Panc1 (cell line): ENCODE data around the gene TRIM33. TPM values are rescaled to one million over a fixed set of nuclear protein-coding genes. Genes with fewer than 3 reads are reported as not detected.

ENCODE experiments used
- ATAC-seq: fragments of 200-7000 bp; cut with Tn5 transposase; 2 replicates; pipeline ENCODE4 v1.9.1; 2020; ENCODE audit warnings: mild to moderate bottlenecking, moderate library complexity
- BruUV-seq: library from RNA; stranded (reverse); fragments of 400-500 nt; replicated peaks from 2 replicates; lab custom pipeline; 2021; lab: Mats Ljungman, UMichigan
- CTCF ChIA-PET: fragments of 300-600 bp; sonication (Branson Sonifier 250); formaldehyde crosslinking; loops from one replicate; lab custom pipeline; 2022; ENCODE audit warnings: antibody characterized with exemption; lab: Charles Lee
- POLR2A ChIA-PET: fragments of 300-600 bp; sonication (Branson Sonifier 250); formaldehyde crosslinking; loops from one replicate; lab custom pipeline; 2022; ENCODE audit warnings: antibody characterized with exemption; lab: Charles Lee
- DNase-seq: peaks from one replicate; pipeline ENCODE4 v3.0.0-alpha.2; 2010; ENCODE audit warnings: low read depth, low spot score
- H3K27ac ChIP-seq: 2 replicates; pipeline ENCODE4 v1.5.1; 2011; ENCODE audit warnings: mild to moderate bottlenecking, low read length, inconsistent platforms
- H3K27me3 ChIP-seq: fragments of 200-500 bp; sonication (Bioruptor generic); 2 replicates; pipeline ENCODE4 v1.6.0; 2014; ENCODE audit warnings: low read length, inconsistent platforms; ENCODE audit not compliant: control insufficient read depth, insufficient read depth
- H3K36me3 ChIP-seq: fragments of 200-500 bp; sonication (Bioruptor generic); 2 replicates; pipeline ENCODE4 v1.5.1; 2014; ENCODE audit warnings: inconsistent platforms, mild to moderate bottlenecking, low read length, moderate library complexity; ENCODE audit not compliant: control insufficient read depth, insufficient read depth
- H3K4me1 ChIP-seq: 2 replicates; pipeline ENCODE4 v1.5.1; 2011; ENCODE audit warnings: inconsistent platforms, mild to moderate bottlenecking, low read length, moderate library complexity; ENCODE audit not compliant: control insufficient read depth, insufficient read depth
- H3K4me3 ChIP-seq, 2 experiments: 2 replicates each; pipeline ENCODE4 v1.5.1; 2011 to 2012; ENCODE audit warnings: low read depth in 2 of 2, low read length in 2 of 2, mild to moderate bottlenecking in 2 of 2, inconsistent platforms in 1 of 2, moderate library complexity in 1 of 2
- H3K9me3 ChIP-seq: fragments of 200-500 bp; sonication (Bioruptor generic); 2 replicates; pipeline ENCODE4 v1.5.1; 2014; ENCODE audit warnings: low read depth, mild to moderate bottlenecking, inconsistent platforms, low read length, moderate library complexity; ENCODE audit not compliant: control insufficient read depth, insufficient read depth
- POLR2AphosphoS5 ChIP-seq: IDR thresholded peaks from 2 replicates; pipeline ENCODE4 v1.6.1; 2012; ENCODE audit warnings: mild to moderate bottlenecking, low read depth, low read length, moderate library complexity
- REST ChIP-seq, 2 experiments: IDR thresholded peaks; 2 replicates each; pipeline ENCODE4 v1.6.1; 2011 to 2012; ENCODE audit warnings: low read depth in 2 of 2, control low read depth in 1 of 2, low read length in 1 of 2, mild to moderate bottlenecking in 1 of 2, moderate library complexity in 1 of 2; ENCODE audit not compliant: insufficient read depth in 1 of 2
- SIN3A ChIP-seq: IDR thresholded peaks from 2 replicates; pipeline ENCODE4 v1.6.1; 2012; ENCODE audit warnings: low read depth, mild to moderate bottlenecking, low read length, moderate library complexity, borderline replicate concordance; ENCODE audit not compliant: insufficient read depth
- TCF7L2 ChIP-seq: IDR thresholded peaks from 2 replicates; pipeline ENCODE4 v1.6.1; 2011; ENCODE audit warnings: mild to moderate bottlenecking, low read depth, low read length, inconsistent platforms
- in situ Hi-C: cut with HindIII; loops from 2 replicates; pipeline ENCODE4 v1.10.0; 2016; ENCODE audit warnings: low sequenced_read_pairs, low pct_unique_long_range_greater_than_20kb
- intact Hi-C: fragments of 100-400 bp; cut with micrococcal nuclease; formaldehyde crosslinking; loops from one replicate; pipeline ENCODE4 v1.10.0; 2022; ENCODE audit not compliant: unreplicated experiment
- total RNA-seq: library from RNA; stranded (reverse); gene quantifications from one replicate; pipeline ENCODE4 v1.2.1, GENCODE V29; 2021; ENCODE audit not compliant: unreplicated experiment
- TF ChIP-seq, protein P1 (sequence below): fragments of 450-650 bp; IDR thresholded peaks from 2 replicates; pipeline ENCODE4 v1.5.1; 2017; ENCODE audit warnings: mild to moderate bottlenecking

TRIM33 gene
- total RNA-seq, 1 experiment from 2014 or later, result 22.2 TPM

GRCh38 chr1:114547076-114547475, 36.1 kb upstream of the TRIM33 start:
- Histone ChIP-seq H3K27me3 (no peaks in the 10 kb centered on the region), H3K4me1 (no peaks in the 10 kb centered on the region), H3K27ac (no peak overlapping the region), H3K36me3 (no peaks in the 10 kb centered on the region), H3K9me3 (no peaks in the 10 kb centered on the region), H3K4me3 (no peak overlapping the region)
- no TSS peak for BruUV-seq
- intact Hi-C loops (no loop called here), in situ Hi-C loops (no loop called here)
- CTCF ChIA-PET, result no interaction called here
- POLR2A ChIA-PET, result interaction anchor here (0.5 kb wide), 1 partner anchor 162 kb away, joined by 3 read pairs; no protein-coding TSS in a partner anchor
- TF ChIP-seq REST (IDR thresholded peaks at IDR 0.05; ENCODE audit: insufficient read depth in 1 of 2, low read depth in 2 of 2, low read length in 1 of 2), result no peak
- no peak for TF ChIP-seq TCF7L2
- no peak for DNase-seq
- ATAC-seq, result no peak

- POLR2A ChIA-PET, result no interaction called here
- CTCF ChIA-PET, result no interaction called here
- intact Hi-C loops, result no loop called here
Measured at GRCh38 chr1:114545796-114546195, 34.8 kb upstream of the TRIM33 start.

More at GRCh38 chr1:114545796-114546195, 34.8 kb upstream of the TRIM33 start:
- H3K4me1 ChIP-seq, result no peaks in the 10 kb centered on the region
- H3K36me3 ChIP-seq, result no peaks in the 10 kb centered on the region
- H3K9me3 ChIP-seq, result no peaks in the 10 kb centered on the region
- H3K27ac ChIP-seq, result no peak overlapping the region
- DNase-seq (no peak), ATAC-seq (no peak)
- in situ Hi-C loops, result no loop called here
- BruUV-seq, result no TSS peak
- no peak overlapping the region for H3K4me3 ChIP-seq
- no peaks in the 10 kb centered on the region for H3K27me3 ChIP-seq
- TF ChIP-seq TCF7L2 (no peak), SIN3A (no peak), POLR2AphosphoS5 (no peak), REST (IDR thresholded peaks at IDR 0.05; ENCODE audit: insufficient read depth in 1 of 2, low read depth in 2 of 2, low read length in 1 of 2) (no peak)
- TF ChIP-seq, protein P1, sequence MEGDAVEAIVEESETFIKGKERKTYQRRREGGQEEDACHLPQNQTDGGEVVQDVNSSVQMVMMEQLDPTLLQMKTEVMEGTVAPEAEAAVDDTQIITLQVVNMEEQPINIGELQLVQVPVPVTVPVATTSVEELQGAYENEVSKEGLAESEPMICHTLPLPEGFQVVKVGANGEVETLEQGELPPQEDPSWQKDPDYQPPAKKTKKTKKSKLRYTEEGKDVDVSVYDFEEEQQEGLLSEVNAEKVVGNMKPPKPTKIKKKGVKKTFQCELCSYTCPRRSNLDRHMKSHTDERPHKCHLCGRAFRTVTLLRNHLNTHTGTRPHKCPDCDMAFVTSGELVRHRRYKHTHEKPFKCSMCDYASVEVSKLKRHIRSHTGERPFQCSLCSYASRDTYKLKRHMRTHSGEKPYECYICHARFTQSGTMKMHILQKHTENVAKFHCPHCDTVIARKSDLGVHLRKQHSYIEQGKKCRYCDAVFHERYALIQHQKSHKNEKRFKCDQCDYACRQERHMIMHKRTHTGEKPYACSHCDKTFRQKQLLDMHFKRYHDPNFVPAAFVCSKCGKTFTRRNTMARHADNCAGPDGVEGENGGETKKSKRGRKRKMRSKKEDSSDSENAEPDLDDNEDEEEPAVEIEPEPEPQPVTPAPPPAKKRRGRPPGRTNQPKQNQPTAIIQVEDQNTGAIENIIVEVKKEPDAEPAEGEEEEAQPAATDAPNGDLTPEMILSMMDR, result no peak
